ENCODE data around the gene FAM89B. TPM values are rescaled to one million over a fixed set of nuclear protein-coding genes. Genes with fewer than 3 reads are reported as not detected.

Gene FAM89B
- total and polyA plus RNA-seq, 2 donors (not counting 1 experiment from before 2014, with no cell fraction given) = 30.4 to 50.2 TPM

DNA sequence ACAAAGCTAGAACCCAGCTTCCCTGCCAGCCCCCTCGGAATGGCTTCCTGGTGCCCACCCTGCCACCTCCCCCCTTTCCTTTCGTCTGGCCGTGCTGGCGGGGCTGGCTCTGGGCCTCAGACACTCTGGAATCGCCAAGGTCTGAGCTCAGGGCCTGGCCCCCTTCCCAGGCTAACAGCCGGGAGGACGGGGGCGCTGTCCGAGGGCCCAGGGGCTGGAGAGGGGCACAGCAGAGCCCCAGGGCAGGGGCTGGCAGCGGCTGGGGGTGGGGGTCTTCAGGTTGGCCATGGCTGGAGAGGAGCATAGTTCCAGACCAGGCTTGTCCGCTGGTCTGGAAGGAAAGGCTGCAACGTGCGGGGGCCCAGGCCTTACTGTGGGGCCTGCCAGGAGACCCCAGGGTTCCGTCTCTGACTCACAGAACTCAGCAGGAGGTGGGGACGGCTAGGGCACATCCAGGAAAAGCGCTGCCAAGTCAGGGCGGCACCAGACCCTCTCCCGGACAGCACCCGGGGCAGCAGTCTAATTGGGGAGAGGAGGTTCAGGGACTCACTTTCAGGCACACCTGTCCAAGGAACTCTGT, 13.3 kb upstream of the FAM89B start:
- Histone ChIP-seq H3K4me2 (replicated peaks; ENCODE audit: low read depth, low read length, poor library complexity, severe bottlenecking) (peak overlapping the region; percentile 99), H3K79me2 (ENCODE audit: control insufficient read depth, insufficient read depth, low read length) (peaks cover 54% of the 10 kb centered on the region), H3K36me3 (replicated peaks in 1 of 2; ENCODE audit: control extremely low read depth in 1 of 2, control insufficient read depth in 1 of 2, extremely low read depth in 1 of 2, insufficient read depth in 2 of 2, low read length in 1 of 2) (no peaks in the 10 kb centered on the region), H4K20me1 (ENCODE audit: control insufficient read depth, insufficient read depth, low read length, poor library complexity, severe bottlenecking) (no peaks in the 10 kb centered on the region), H3K27ac (ENCODE audit: low read length in 2 of 2) (peak overlapping the region; percentile 57 to 62), H2AFZ (ENCODE audit: insufficient read depth, low read depth, low read length, poor library complexity, severe bottlenecking) (peak overlapping the region; percentile 80), H3K9me3 (ENCODE audit: control extremely low read depth in 1 of 3, control insufficient read depth in 2 of 3, insufficient read depth in 1 of 3, low read length in 2 of 3) (no peaks in the 10 kb centered on the region), H3K9ac (ENCODE audit: low read length) (peak overlapping the region; percentile 64), H3K27me3 (replicated peaks in 1 of 4; ENCODE audit: control extremely low read depth in 1 of 4, control insufficient read depth in 3 of 4, insufficient read depth in 4 of 4, low read length in 3 of 4) (no peaks in the 10 kb centered on the region), H3K4me1 (ENCODE audit: control insufficient read depth in 2 of 2, insufficient read depth in 2 of 2, low read length in 2 of 2) (peaks cover 11 to 25% of the 10 kb centered on the region in 2 donors), H3K4me3 (ENCODE audit: control extremely low read depth in 1 of 5, extremely low read depth in 1 of 5, insufficient read depth in 1 of 5, low read depth in 2 of 5, low read length in 4 of 5) (peak overlapping the region; percentile 22 to 62 (median 54))
- Mint-ChIP-seq H3K9me3 (ENCODE audit: insufficient read depth) (no peaks in the 10 kb centered on the region), H3K27ac (peak overlapping the region; percentile 15), H3K4me3 (peak overlapping the region; percentile 53), H3K27me3 (peaks cover 3% of the 10 kb centered on the region), H3K4me1 (peaks cover 26% of the 10 kb centered on the region)
- WGBS (ENCODE audit: insufficient coverage) = 69% methylated on average over 19 of the region's 19 CpGs
- ChIA-PET POLR2A (interaction anchor here (0.7 to 1.1 kb wide), 5 partner anchors 13 to 17 kb away, joined by 3 to 5 read pairs (median 3); partner anchors contain the start of genes EHBP1L1 and FAM89B), CTCF (interaction anchor here (0.6 to 1.8 kb wide), 7 partner anchors 10 to 31 kb away, joined by 3 to 7 read pairs (median 4); no protein-coding TSS in a partner anchor)
- no peak for DNase-seq
- intact Hi-C loops (cut with micrococcal nuclease) = loop anchor here (1.0 kb wide), 1 partner anchor 11 kb away; the partner anchor contains the start of gene ZNRD2
- TF ChIP-seq, protein P1, sequence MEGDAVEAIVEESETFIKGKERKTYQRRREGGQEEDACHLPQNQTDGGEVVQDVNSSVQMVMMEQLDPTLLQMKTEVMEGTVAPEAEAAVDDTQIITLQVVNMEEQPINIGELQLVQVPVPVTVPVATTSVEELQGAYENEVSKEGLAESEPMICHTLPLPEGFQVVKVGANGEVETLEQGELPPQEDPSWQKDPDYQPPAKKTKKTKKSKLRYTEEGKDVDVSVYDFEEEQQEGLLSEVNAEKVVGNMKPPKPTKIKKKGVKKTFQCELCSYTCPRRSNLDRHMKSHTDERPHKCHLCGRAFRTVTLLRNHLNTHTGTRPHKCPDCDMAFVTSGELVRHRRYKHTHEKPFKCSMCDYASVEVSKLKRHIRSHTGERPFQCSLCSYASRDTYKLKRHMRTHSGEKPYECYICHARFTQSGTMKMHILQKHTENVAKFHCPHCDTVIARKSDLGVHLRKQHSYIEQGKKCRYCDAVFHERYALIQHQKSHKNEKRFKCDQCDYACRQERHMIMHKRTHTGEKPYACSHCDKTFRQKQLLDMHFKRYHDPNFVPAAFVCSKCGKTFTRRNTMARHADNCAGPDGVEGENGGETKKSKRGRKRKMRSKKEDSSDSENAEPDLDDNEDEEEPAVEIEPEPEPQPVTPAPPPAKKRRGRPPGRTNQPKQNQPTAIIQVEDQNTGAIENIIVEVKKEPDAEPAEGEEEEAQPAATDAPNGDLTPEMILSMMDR (IDR thresholded peaks at IDR 0.05) = no peak
- no peak for TF ChIP-seq EZH2 (IDR thresholded peaks at IDR 0.05; ENCODE audit: borderline replicate concordance, insufficient read depth, low read depth, low read length, poor library complexity, severe bottlenecking)
- ATAC-seq (ENCODE audit: low read depth) = no peak

GRCh38 chr11:65559535-65559934, 12.8 kb upstream of the FAM89B start:
- intact Hi-C loops (cut with micrococcal nuclease) = no loop called here
- no peaks in the 10 kb centered on the region for H3K27me3 ChIP-seq (replicated peaks in 1 of 4; ENCODE audit: control extremely low read depth in 1 of 4, control insufficient read depth in 3 of 4, insufficient read depth in 4 of 4, low read length in 3 of 4)
- ChIA-PET POLR2A (interaction anchor here (1.0 to 1.1 kb wide), 2 partner anchors 14 to 16 kb away, joined by 3 to 5 read pairs; partner anchors contain the start of gene EHBP1L1), CTCF (interaction anchor here (0.6 to 2.0 kb wide), 9 partner anchors 10 to 30 kb away, joined by 3 to 9 read pairs (median 5); partner anchors contain the start of gene ZNRD2)
- H3K27me3 Mint-ChIP-seq = peaks cover 3% of the 10 kb centered on the region
- ATAC-seq (ENCODE audit: low read depth) (no peak), DNase-seq (no peak)
- TF ChIP-seq, protein P1 (IDR thresholded peaks at IDR 0.05) = no peak
- TF ChIP-seq EZH2 (IDR thresholded peaks at IDR 0.05; ENCODE audit: borderline replicate concordance, insufficient read depth, low read depth, low read length, poor library complexity, severe bottlenecking) = no peak
- peak overlapping the region; percentile 26 for H3K4me3 Mint-ChIP-seq
- H3K36me3 ChIP-seq (replicated peaks in 1 of 2; ENCODE audit: control extremely low read depth in 1 of 2, control insufficient read depth in 1 of 2, extremely low read depth in 1 of 2, insufficient read depth in 2 of 2, low read length in 1 of 2) = no peaks in the 10 kb centered on the region
- H3K27ac ChIP-seq (ENCODE audit: low read length in 2 of 2) = no peak overlapping the region
- H4K20me1 ChIP-seq (ENCODE audit: control insufficient read depth, insufficient read depth, low read length, poor library complexity, severe bottlenecking) = no peaks in the 10 kb centered on the region
- H2AFZ ChIP-seq (ENCODE audit: insufficient read depth, low read depth, low read length, poor library complexity, severe bottlenecking) = no peak overlapping the region
- WGBS (ENCODE audit: insufficient coverage) = 94% methylated on average over 2 of the region's 5 CpGs
- H3K4me2 ChIP-seq (replicated peaks; ENCODE audit: low read depth, low read length, poor library complexity, severe bottlenecking) = no peak overlapping the region
- H3K9me3 ChIP-seq (ENCODE audit: control extremely low read depth in 1 of 3, control insufficient read depth in 2 of 3, insufficient read depth in 1 of 3, low read length in 2 of 3) = no peaks in the 10 kb centered on the region
- H3K4me1 ChIP-seq (ENCODE audit: control insufficient read depth in 2 of 2, insufficient read depth in 2 of 2, low read length in 2 of 2) = peaks cover 11 to 21% of the 10 kb centered on the region in 2 donors
- peaks cover 58% of the 10 kb centered on the region for H3K79me2 ChIP-seq (ENCODE audit: control insufficient read depth, insufficient read depth, low read length)
- H3K9ac ChIP-seq (ENCODE audit: low read length) = no peak overlapping the region
- H3K27ac Mint-ChIP-seq = no peak overlapping the region
- H3K9me3 Mint-ChIP-seq (ENCODE audit: insufficient read depth) = no peaks in the 10 kb centered on the region
- H3K4me3 ChIP-seq (ENCODE audit: control extremely low read depth in 1 of 5, extremely low read depth in 1 of 5, insufficient read depth in 1 of 5, low read depth in 2 of 5, low read length in 4 of 5) = no peak overlapping the region
- peaks cover 22% of the 10 kb centered on the region for H3K4me1 Mint-ChIP-seq
